ENCODE measurements around the gene VCL. TPM values are rescaled to one million over a fixed set of nuclear protein-coding genes. Genes with fewer than 3 reads are reported as not detected.

The VCL gene
- polyA plus RNA-seq, 1 donor from 2014 or later: 44.2 TPM

- no peaks in the 10 kb centered on the region for H3K36me3 Mint-ChIP-seq
- no peaks in the 10 kb centered on the region for H3K27me3 Mint-ChIP-seq
- H3K27ac Mint-ChIP-seq: peak overlapping the region; percentile 12 to 65 (median 65)
- peaks cover 31 to 34% (median 34%) of the 10 kb centered on the region in 3 donors for H3K4me1 Mint-ChIP-seq
- no peaks in the 10 kb centered on the region for H3K9me3 Mint-ChIP-seq
- H3K4me3 Mint-ChIP-seq: peak overlapping the region in 1 of 4 donors; percentile 12
Measured at GRCh38 chr10:74032900-74033655, 35.2 kb downstream of the VCL start.

GRCh38 chr10:74033702-74034101, 35.8 kb downstream of the VCL start:
- Mint-ChIP-seq H3K4me1 (peaks cover 31 to 34% (median 34%) of the 10 kb centered on the region in 3 donors), H3K27me3 (no peaks in the 10 kb centered on the region), H3K9me3 (no peaks in the 10 kb centered on the region), H3K4me3 (peak overlapping the region in 1 of 4 donors; percentile 83), H3K27ac (peak overlapping the region; percentile 12 to 65 (median 65)), H3K36me3 (no peaks in the 10 kb centered on the region)

- peak overlapping the region in 2 of 4 donors; percentile 19 to 83 for H3K4me3 Mint-ChIP-seq
- H3K27ac Mint-ChIP-seq: peak overlapping the region; percentile 1 to 64 (median 20)
- H3K4me1 Mint-ChIP-seq: peaks cover 31 to 34% (median 33%) of the 10 kb centered on the region in 3 donors
Measured at GRCh38 chr10:74034301-74034700, 36.4 kb downstream of the VCL start.

GRCh38 chr10:74035303-74035702, 37.4 kb downstream of the VCL start:
- Mint-ChIP-seq H3K36me3 (no peaks in the 10 kb centered on the region), H3K4me1 (peaks cover 38% of the 10 kb centered on the region in 3 donors), H3K9me3 (no peaks in the 10 kb centered on the region), H3K27me3 (no peaks in the 10 kb centered on the region), H3K27ac (peak overlapping the region; percentile 6 to 82 (median 64)), H3K4me3 (peak overlapping the region in 1 of 4 donors; percentile 65)

More at GRCh38 chr10:74034301-74034700, 36.4 kb downstream of the VCL start:
- Mint-ChIP-seq H3K27me3 (no peaks in the 10 kb centered on the region), H3K36me3 (no peaks in the 10 kb centered on the region), H3K9me3 (no peaks in the 10 kb centered on the region)

- Mint-ChIP-seq H3K27ac (no peak overlapping the region), H3K4me1 (peaks cover 33 to 38% (median 36%) of the 10 kb centered on the region in 3 donors), H3K36me3 (no peaks in the 10 kb centered on the region), H3K9me3 (no peaks in the 10 kb centered on the region), H3K4me3 (no peak overlapping the region), H3K27me3 (no peaks in the 10 kb centered on the region)
Measured at GRCh38 chr10:74036474-74036873, 38.6 kb downstream of the VCL start.

- H3K27ac Mint-ChIP-seq: peak overlapping the region in 1 of 3 donors; percentile 33
- no peak overlapping the region for H3K4me3 Mint-ChIP-seq
- peaks cover 17 to 21% (median 19%) of the 10 kb centered on the region in 3 donors for H3K4me1 Mint-ChIP-seq
Measured at GRCh38 chr10:74039561-74040145, 41.7 kb downstream of the VCL start.

GRCh38 chr10:74040200-74041126, 42.5 kb downstream of the VCL start:
- Mint-ChIP-seq H3K27ac (peak overlapping the region in 1 of 3 donors; percentile 33), H3K4me3 (peak overlapping the region in 1 of 4 donors; percentile 11)

More at GRCh38 chr10:74039561-74040145, 41.7 kb downstream of the VCL start:
- Mint-ChIP-seq H3K27me3 (no peaks in the 10 kb centered on the region), H3K9me3 (no peaks in the 10 kb centered on the region), H3K36me3 (peaks cover 1% of the 10 kb centered on the region)

GRCh38 chr10:74044419-74044818, 46.5 kb downstream of the VCL start:
- no peak overlapping the region for H3K4me3 Mint-ChIP-seq
- peaks cover 5% of the 10 kb centered on the region for H3K36me3 Mint-ChIP-seq
- no peaks in the 10 kb centered on the region for H3K9me3 Mint-ChIP-seq
- H3K27me3 Mint-ChIP-seq: no peaks in the 10 kb centered on the region
- H3K27ac Mint-ChIP-seq: no peak overlapping the region
- peaks cover 22 to 36% (median 31%) of the 10 kb centered on the region in 3 donors for H3K4me1 Mint-ChIP-seq

More at GRCh38 chr10:74040200-74041126, 42.5 kb downstream of the VCL start:
- H3K9me3 Mint-ChIP-seq: no peaks in the 10 kb centered on the region
- peaks cover 2% of the 10 kb centered on the region for H3K36me3 Mint-ChIP-seq
- no peaks in the 10 kb centered on the region for H3K27me3 Mint-ChIP-seq
- H3K4me1 Mint-ChIP-seq: peaks cover 13 to 20% (median 13%) of the 10 kb centered on the region in 3 donors

- no peaks in the 10 kb centered on the region for H3K9me3 Mint-ChIP-seq
- peaks cover 7% of the 10 kb centered on the region for H3K36me3 Mint-ChIP-seq
- peak overlapping the region in 1 of 4 donors; percentile 77 for H3K4me3 Mint-ChIP-seq
- peaks cover 17 to 28% (median 26%) of the 10 kb centered on the region in 3 donors for H3K4me1 Mint-ChIP-seq
- H3K27me3 Mint-ChIP-seq: no peaks in the 10 kb centered on the region
- H3K27ac Mint-ChIP-seq: no peak overlapping the region
Measured at GRCh38 chr10:74047304-74047703, 49.4 kb downstream of the VCL start.

GRCh38 chr10:74047871-74048270, 50.0 kb downstream of the VCL start:
- Mint-ChIP-seq H3K9me3 (no peaks in the 10 kb centered on the region), H3K4me3 (no peak overlapping the region), H3K27me3 (no peaks in the 10 kb centered on the region), H3K36me3 (peaks cover 7% of the 10 kb centered on the region), H3K4me1 (peaks cover 17 to 28% (median 26%) of the 10 kb centered on the region in 3 donors), H3K27ac (no peak overlapping the region)

- Mint-ChIP-seq H3K4me3 (no peak overlapping the region), H3K27me3 (no peaks in the 10 kb centered on the region)
Measured at GRCh38 chr10:74048433-74048832, 50.5 kb downstream of the VCL start.

GRCh38 chr10:74049955-74050354, 52.0 kb downstream of the VCL start:
- Mint-ChIP-seq H3K9me3 (no peaks in the 10 kb centered on the region), H3K4me3 (no peak overlapping the region), H3K27ac (no peak overlapping the region), H3K27me3 (no peaks in the 10 kb centered on the region), H3K4me1 (peaks cover 13 to 28% (median 26%) of the 10 kb centered on the region in 3 donors), H3K36me3 (peaks cover 5% of the 10 kb centered on the region)

More at GRCh38 chr10:74048433-74048832, 50.5 kb downstream of the VCL start:
- Mint-ChIP-seq H3K36me3 (peaks cover 7% of the 10 kb centered on the region), H3K27ac (no peak overlapping the region), H3K9me3 (no peaks in the 10 kb centered on the region), H3K4me1 (peaks cover 17 to 29% (median 26%) of the 10 kb centered on the region in 3 donors)

- Mint-ChIP-seq H3K36me3 (peaks cover 5% of the 10 kb centered on the region), H3K4me1 (peaks cover 9 to 25% (median 23%) of the 10 kb centered on the region in 3 donors), H3K27ac (no peak overlapping the region), H3K9me3 (no peaks in the 10 kb centered on the region), H3K27me3 (no peaks in the 10 kb centered on the region), H3K4me3 (no peak overlapping the region)
Measured at GRCh38 chr10:74050653-74051052, 52.7 kb downstream of the VCL start.

GRCh38 chr10:74051736-74052342, 53.9 kb downstream of the VCL start:
- no peaks in the 10 kb centered on the region for H3K27me3 Mint-ChIP-seq
- H3K36me3 Mint-ChIP-seq: peaks cover 2% of the 10 kb centered on the region
- H3K4me1 Mint-ChIP-seq: peaks cover 13 to 30% (median 24%) of the 10 kb centered on the region in 3 donors
- H3K27ac Mint-ChIP-seq: no peak overlapping the region
- no peak overlapping the region for H3K4me3 Mint-ChIP-seq
- no peaks in the 10 kb centered on the region for H3K9me3 Mint-ChIP-seq

Measured in IgD-negative memory B cell (primary cell).